BJ (cell line): Measurements from ENCODE around the gene TFAP2A. TPM values are rescaled to one million over a fixed set of nuclear protein-coding genes. Genes with fewer than 3 reads are reported as not detected.

ENCODE experiments used
- CTCF ChIA-PET: fragments of 350-600 bp; formaldehyde crosslinking; extraction: SDS; loops from one replicate; lab custom pipeline; 2021; ENCODE audit warnings: antibody characterized with exemption, inconsistent platforms; lab: Yijun Ruan, JAX
- POLR2A ChIA-PET: fragments of 300-600 bp; sonication (Branson Sonifier 250); formaldehyde crosslinking; extraction: SDS; loops from one replicate; lab custom pipeline; 2021; ENCODE audit warnings: antibody characterized with exemption; lab: Charles Lee
- DNase-seq: peaks from one replicate; pipeline ENCODE4 v3.0.0-alpha.2; 2011; ENCODE audit warnings: low read depth
- H3K27me3 ChIP-seq: 2 replicates; pipeline ENCODE4 v1.6.0; 2011; ENCODE audit warnings: low read length; ENCODE audit not compliant: control insufficient read depth, insufficient read depth
- H3K36me3 ChIP-seq: 2 replicates; pipeline ENCODE4 v1.5.1; 2011; ENCODE audit warnings: low read length; ENCODE audit not compliant: control insufficient read depth, insufficient read depth
- H3K4me3 ChIP-seq: 2 replicates; pipeline ENCODE4 v1.5.1; 2011; ENCODE audit warnings: low read depth, mild to moderate bottlenecking, control low read depth, low read length
- CTCF ChIP-seq: IDR thresholded peaks from 2 replicates; pipeline ENCODE4 v1.5.1; 2011; ENCODE audit warnings: low read depth, mild to moderate bottlenecking, control low read depth, inconsistent platforms, low read length, moderate library complexity; ENCODE audit not compliant: insufficient read depth
- polyA plus RNA-seq: library from polyadenylated mRNA; depleted of rRNA; stranded (reverse); fragments of >200 nt; gene quantifications from 2 replicates; pipeline ENCODE4 v1.2.3, GENCODE V29; 2011

Gene TFAP2A
- polyA plus RNA-seq, 1 experiment, result 14.0 TPM

DNA sequence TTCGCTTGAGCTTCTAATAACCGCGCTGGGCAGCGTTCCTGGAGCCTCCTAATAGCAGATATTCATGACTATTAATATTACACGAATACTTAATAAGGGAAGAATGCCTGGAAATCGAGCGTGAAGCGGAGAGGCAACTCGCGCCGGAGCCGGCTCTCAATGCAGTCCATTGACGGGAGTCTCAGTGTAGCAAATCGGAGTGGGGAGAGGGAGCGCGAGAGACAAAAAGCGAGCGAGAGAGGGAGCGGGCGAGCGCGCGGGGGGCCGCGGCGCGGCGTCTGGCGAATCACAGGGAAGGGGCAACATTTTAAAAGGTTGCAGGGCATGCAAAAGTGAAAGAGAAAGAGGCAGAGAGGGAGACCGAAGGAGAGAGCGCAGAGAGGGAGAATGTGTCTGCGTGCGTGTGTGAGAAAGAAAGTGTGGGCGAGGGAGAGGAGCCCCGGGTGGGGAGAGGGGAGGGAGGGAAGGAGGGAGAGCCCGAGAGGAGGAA, 2.9 kb downstream of the TFAP2A start:
- H3K27me3 ChIP-seq, result no peaks in the 10 kb centered on the region
- peaks cover 5% of the 10 kb centered on the region for H3K36me3 ChIP-seq
- H3K4me3 ChIP-seq, result peak overlapping the region; percentile 91
- ChIA-PET POLR2A (interaction anchor here (1.6 kb wide), 1 partner anchor 8 kb away, joined by 5 read pairs; no protein-coding TSS in a partner anchor), CTCF (interaction anchor here (0.7 to 5.2 kb wide), 3 partner anchors 15 to 903 kb away, joined by 3 to 68 read pairs (median 3); no protein-coding TSS in a partner anchor)
- TF ChIP-seq CTCF, result no peak
- DNase-seq, result peak; percentile 86

GRCh38 chr6:10411131-10411970, 3.5 kb downstream of the TFAP2A start:
- TF ChIP-seq CTCF, result no peak
- ChIA-PET CTCF (no interaction called here), POLR2A (no interaction called here)
- DNase-seq, result no peak
- H3K27me3 ChIP-seq, result no peaks in the 10 kb centered on the region
- H3K36me3 ChIP-seq, result peaks cover 5% of the 10 kb centered on the region
- H3K4me3 ChIP-seq, result peak overlapping the region; percentile 91

DNA sequence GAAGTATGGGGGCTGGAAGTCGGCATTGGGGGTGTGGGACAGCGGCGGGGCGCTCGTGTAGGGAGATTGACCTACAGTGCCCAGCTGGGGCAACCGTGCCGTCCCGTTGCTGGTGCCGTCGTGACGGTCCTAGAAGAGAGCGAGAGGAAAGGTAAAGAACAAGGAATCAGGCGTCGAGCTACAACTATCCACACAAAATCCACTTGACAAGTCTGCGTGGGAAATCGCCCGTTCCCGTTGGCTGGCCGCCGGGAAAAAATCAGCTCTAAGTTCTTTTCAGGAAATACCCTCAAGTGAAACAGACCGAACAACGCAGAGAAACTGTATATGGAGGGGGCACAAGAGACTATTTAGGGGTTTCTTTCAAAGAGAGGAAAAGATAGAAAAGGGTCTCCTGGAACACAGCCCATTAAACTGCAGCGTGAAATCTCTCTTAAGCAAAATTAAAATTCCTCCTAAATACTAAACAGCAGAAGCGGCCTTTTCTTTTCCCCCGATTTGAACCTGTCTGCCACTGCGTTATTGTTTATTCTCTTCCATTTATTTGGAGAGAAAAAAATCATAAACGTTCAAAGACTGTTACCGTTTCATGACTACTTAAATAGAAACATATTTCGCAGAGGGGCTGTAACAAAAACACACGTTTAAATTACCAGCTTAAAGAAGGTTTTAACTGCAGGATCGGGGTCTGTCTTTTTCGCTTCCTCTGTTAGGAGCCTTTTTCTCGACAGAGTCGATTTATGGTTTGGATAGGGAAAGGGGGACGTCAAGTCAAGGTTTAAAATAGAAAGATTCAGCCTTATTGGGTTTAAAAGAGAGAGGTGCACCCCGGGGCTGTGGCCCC, 4.4 kb downstream of the TFAP2A start:
- H3K27me3 ChIP-seq, result no peaks in the 10 kb centered on the region

DNA sequence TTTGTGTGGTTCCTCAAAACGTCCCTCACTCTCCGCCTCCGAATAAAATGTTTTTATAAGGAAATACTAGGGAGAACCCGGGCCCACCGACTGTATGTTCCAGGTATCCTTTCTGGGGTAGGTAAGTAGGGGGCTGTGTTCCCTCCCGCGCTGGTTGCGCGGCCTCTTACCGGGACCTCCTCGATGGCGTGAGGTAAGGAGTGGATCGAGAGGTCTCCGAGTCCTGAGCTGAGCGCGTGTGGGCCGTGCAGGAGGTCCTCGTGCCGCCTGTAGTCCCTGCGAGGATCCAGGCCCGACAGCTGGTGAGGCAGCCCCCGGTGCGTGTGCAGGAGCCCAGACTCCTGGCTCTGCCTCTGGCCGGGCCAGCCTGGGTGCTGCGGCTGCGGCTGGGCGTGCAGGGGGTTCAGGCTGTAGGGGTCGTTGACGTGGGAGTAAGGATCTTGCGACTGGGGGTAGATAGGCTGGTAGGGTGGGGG, 5.1 kb downstream of the TFAP2A start:
- ChIA-PET CTCF (interaction anchor here (0.6 to 1.2 kb wide), 4 partner anchors 16 to 877 kb away, joined by 3 read pairs; no protein-coding TSS in a partner anchor), POLR2A (interaction anchor here (0.6 kb wide), 2 partner anchors 179 to 1005 kb away, joined by 3 read pairs; no protein-coding TSS in a partner anchor)
- DNase-seq, result no peak
- Histone ChIP-seq H3K4me3 (peak overlapping the region; percentile 91), H3K27me3 (no peaks in the 10 kb centered on the region), H3K36me3 (peaks cover 5% of the 10 kb centered on the region)
- no peak for TF ChIP-seq CTCF

More for the DNA sequence above, 4.4 kb downstream of the TFAP2A start:
- no peak for DNase-seq
- TF ChIP-seq CTCF, result no peak
- H3K36me3 ChIP-seq, result peaks cover 5% of the 10 kb centered on the region
- ChIA-PET POLR2A (no interaction called here), CTCF (interaction anchor here (0.6 to 1.2 kb wide), 3 partner anchors 142 to 877 kb away, joined by 3 read pairs; no protein-coding TSS in a partner anchor)
- H3K4me3 ChIP-seq, result peak overlapping the region; percentile 91
